HepG2 (cell line): ENCODE measurements around the gene INAFM1. TPM values are rescaled to one million over a fixed set of nuclear protein-coding genes. Genes with fewer than 3 reads are reported as not detected.

Experiments used
- DMTF1 ChIP-seq: sonication (generic); formaldehyde crosslinking; IDR thresholded peaks from 2 replicates; pipeline ENCODE4 v1.4.0; 2020; ENCODE audit warnings: mild to moderate bottlenecking, missing genetic modification reagents
- NCOA2 ChIP-seq: sonication (generic); formaldehyde crosslinking; IDR thresholded peaks from 2 replicates; pipeline ENCODE4 v1.8.0; 2022; ENCODE audit warnings: inconsistent platforms
- PLRG1 ChIP-seq: fragments of 450-650 bp; conservative IDR thresholded peaks from 2 replicates; pipeline ENCODE4 v1.6.1; 2016
- SAP130 ChIP-seq: IDR thresholded peaks from 2 replicates; pipeline ENCODE4 v1.6.1; 2016; ENCODE audit warnings: low read depth
- SMYD3 ChIP-seq: sonication (generic); formaldehyde crosslinking; IDR thresholded peaks from 2 replicates; pipeline ENCODE4 v1.8.1; 2023; ENCODE audit warnings: mild to moderate bottlenecking, missing genetic modification reagents
- SNAPC5 ChIP-seq: sonication (generic); formaldehyde crosslinking; IDR thresholded peaks from 2 replicates; pipeline ENCODE4 v1.8.1; 2023; ENCODE audit warnings: mild to moderate bottlenecking, missing genetic modification reagents, borderline replicate concordance
- SUZ12 ChIP-seq: fragments of 150-350 bp; IDR thresholded peaks from 2 replicates; pipeline ENCODE4 v1.6.1; 2014; ENCODE audit warnings: low read depth, low read length
- ZBTB42 ChIP-seq: sonication (generic); formaldehyde crosslinking; IDR thresholded peaks from 2 replicates; pipeline ENCODE4 v1.5.0; 2020; ENCODE audit warnings: mild to moderate bottlenecking, missing genetic modification reagents
- ZNF12 ChIP-seq: sonication (generic); formaldehyde crosslinking; IDR thresholded peaks from 2 replicates; pipeline ENCODE4 v1.5.0; 2020; ENCODE audit warnings: missing genetic modification reagents
- ZNF276 ChIP-seq: sonication (generic); formaldehyde crosslinking; IDR thresholded peaks from 2 replicates; pipeline ENCODE4 v1.4.0; 2020; ENCODE audit warnings: mild to moderate bottlenecking, low read depth, missing genetic modification reagents
- ZNF318 ChIP-seq: sonication (generic); formaldehyde crosslinking; IDR thresholded peaks from 2 replicates; pipeline ENCODE4 v1.4.0; 2020; ENCODE audit warnings: mild to moderate bottlenecking, missing genetic modification reagents
- ZNF326 ChIP-seq: sonication (generic); formaldehyde crosslinking; IDR thresholded peaks from 2 replicates; pipeline ENCODE4 v1.4.0; 2020; ENCODE audit warnings: missing genetic modification reagents, borderline replicate concordance
- ZNF460 ChIP-seq: sonication (generic); formaldehyde crosslinking; IDR thresholded peaks from 2 replicates; pipeline ENCODE4 v1.5.1; 2020; ENCODE audit warnings: missing genetic modification reagents, mild to moderate bottlenecking, borderline replicate concordance
- ZNF616 ChIP-seq: sonication (generic); formaldehyde crosslinking; IDR thresholded peaks from 2 replicates; pipeline ENCODE4 v1.5.0; 2020; ENCODE audit warnings: low read depth, mild to moderate bottlenecking, missing genetic modification reagents
- ZNF672 ChIP-seq: sonication (generic); formaldehyde crosslinking; IDR thresholded peaks from 2 replicates; pipeline ENCODE4 v1.8.1; 2022; ENCODE audit warnings: missing genetic modification reagents
- ZNF709 ChIP-seq: sonication (generic); formaldehyde crosslinking; IDR thresholded peaks from 2 replicates; pipeline ENCODE4 v1.5.0; 2020; ENCODE audit warnings: mild to moderate bottlenecking, missing genetic modification reagents
- ZNF737 ChIP-seq: sonication (generic); formaldehyde crosslinking; IDR thresholded peaks from 2 replicates; pipeline ENCODE4 v1.5.0; 2020; ENCODE audit warnings: missing genetic modification reagents, mild to moderate bottlenecking, borderline replicate concordance
- ZNF749 ChIP-seq: sonication (generic); formaldehyde crosslinking; IDR thresholded peaks from 2 replicates; pipeline ENCODE4 v1.8.0; 2022; ENCODE audit warnings: mild to moderate bottlenecking, missing genetic modification reagents, moderate library complexity, borderline replicate concordance
- polyA plus RNA-seq, 8 experiments: library from polyadenylated mRNA; depleted of rRNA in 3 of 8; stranded (reverse) in 7 of 8; unstranded in 1 of 8; fragments of >200 nt; fragmentation: Illumina TruSeq in 4 of 8; extraction: Trizol in 4 of 8; gene quantifications; 2 replicates each; pipeline versions ENCODE4 v1.2.1 to v1.2.3, GENCODE V29; 2011 to 2016; ENCODE audit warnings: low read depth in 4 of 8, missing spikeins in 1 of 8, mixed read lengths in 1 of 8; ENCODE audit not compliant: insufficient read depth in 1 of 8
- total RNA-seq, 5 experiments: library from RNA; depleted of rRNA; stranded (reverse); fragments of >200 nt; fragmentation: Illumina TruSeq; extraction: Trizol; gene quantifications; 2 replicates each; pipeline ENCODE4 v1.2.3, GENCODE V29; 2016; ENCODE audit warnings: low read depth in 1 of 5

Gene INAFM1
- total and polyA plus RNA-seq, 2 of the 13 experiments (the other 11 are each of a cell fraction or from before 2014, with no cell fraction given): 0.88 to 1.9 TPM

GRCh38 chr19:47257411-47258169 is 17.1 kb upstream of the INAFM1 start (continued):
- TF ChIP-seq SAP130 (peak; percentile 74), SUZ12 (no peak), ZNF737 (CRISPR knock-in tag) (no peak), ZNF616 (CRISPR knock-in tag) (no peak), ZNF672 (CRISPR knock-in tag) (no peak), ZNF326 (CRISPR knock-in tag) (no peak), NCOA2 (CRISPR knock-in tag) (no peak), ZNF460 (CRISPR knock-in tag) (no peak), ZNF276 (no peak), PLRG1 (no peak), ZNF709 (no peak), ZBTB42 (CRISPR knock-in tag) (no peak), SMYD3 (CRISPR knock-in tag) (no peak), SNAPC5 (CRISPR knock-in tag) (no peak), DMTF1 (no peak), ZNF318 (CRISPR knock-in tag) (no peak), ZNF12 (no peak), ZNF749 (no peak)
